ENCODE results near the gene DIP2A. TPM values are rescaled to one million over a fixed set of nuclear protein-coding genes. Genes with fewer than 3 reads are reported as not detected.
"Not testable (repeated sequence)": the region's sequence is repeated elsewhere in the genome, so short reads cannot be mapped to it uniquely, and the experiment has no call there.

The DIP2A gene
- total RNA-seq, 1 experiment from 2014 or later = 14.6 TPM

GRCh38 chr21:46438241-46438640 is 20.4 kb upstream of the DIP2A start:
- in situ Hi-C loops (cut with HindIII; ENCODE audit: low pct_unique_long_range_greater_than_20kb, low sequenced_read_pairs) = no loop called here
- DNase-seq (ENCODE audit: low read depth) = no peak

GRCh38 chr21:46439906-46440305 is 18.8 kb upstream of the DIP2A start:
- in situ Hi-C loops (cut with HindIII; ENCODE audit: low pct_unique_long_range_greater_than_20kb, low sequenced_read_pairs) = no loop called here
- no peak for DNase-seq (ENCODE audit: low read depth)

DNA sequence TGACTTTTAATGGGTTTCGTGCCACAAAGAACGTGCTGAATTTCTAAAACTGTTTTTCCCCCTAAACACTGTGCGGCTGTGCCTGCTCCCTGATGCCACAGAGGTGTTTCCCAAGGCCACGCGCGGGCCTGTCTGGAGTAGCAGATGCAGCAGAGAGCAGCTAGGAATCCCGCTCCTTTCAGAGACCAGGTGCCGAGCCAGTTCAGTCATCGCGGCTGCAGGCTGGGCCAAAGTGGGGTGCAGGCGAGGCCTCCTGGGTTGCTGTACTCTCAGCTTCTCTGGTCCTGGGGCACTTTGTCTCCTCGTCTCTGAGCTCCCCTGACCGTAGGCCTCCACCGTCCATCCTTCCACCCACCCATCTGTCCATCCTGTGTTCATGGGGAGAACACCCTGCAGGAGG is 17.4 kb upstream of the DIP2A start:
- DNase-seq (ENCODE audit: low read depth) = no peak
- in situ Hi-C loops (cut with HindIII; ENCODE audit: low pct_unique_long_range_greater_than_20kb, low sequenced_read_pairs) = no loop called here

DNA sequence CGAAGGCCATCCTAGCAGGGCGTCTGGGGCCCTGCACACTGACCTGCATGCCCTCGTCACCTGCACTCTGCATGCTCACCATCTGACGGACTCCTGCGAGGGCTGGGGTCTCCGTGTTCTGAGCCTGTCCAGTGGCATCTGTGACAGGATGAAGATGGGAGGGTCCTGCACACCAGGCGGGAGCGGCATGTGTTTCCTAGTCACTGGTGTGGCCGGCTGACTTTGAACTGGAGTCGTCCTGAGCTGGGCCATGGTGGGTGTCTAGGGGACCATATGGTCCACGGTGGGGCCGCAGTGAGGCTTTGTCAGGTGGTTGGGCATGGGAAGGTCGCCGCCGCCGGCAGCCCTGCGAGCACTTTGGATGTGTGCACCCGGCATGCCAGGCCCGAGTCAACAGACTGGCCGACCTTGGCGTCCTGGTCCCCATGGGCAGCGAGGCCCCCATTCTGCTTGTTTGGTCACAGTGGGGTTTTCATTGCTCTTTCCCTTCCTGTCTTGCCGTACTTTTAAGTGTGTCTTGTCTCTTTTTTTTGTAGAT is 16.7 kb upstream of the DIP2A start:
- no peak for DNase-seq (ENCODE audit: low read depth)
- in situ Hi-C loops (cut with HindIII; ENCODE audit: low pct_unique_long_range_greater_than_20kb, low sequenced_read_pairs) = no loop called here

GRCh38 chr21:46442938-46443337 is 15.8 kb upstream of the DIP2A start:
- DNase-seq (ENCODE audit: low read depth) = no peak
- in situ Hi-C loops (cut with HindIII; ENCODE audit: low pct_unique_long_range_greater_than_20kb, low sequenced_read_pairs) = no loop called here

DNA sequence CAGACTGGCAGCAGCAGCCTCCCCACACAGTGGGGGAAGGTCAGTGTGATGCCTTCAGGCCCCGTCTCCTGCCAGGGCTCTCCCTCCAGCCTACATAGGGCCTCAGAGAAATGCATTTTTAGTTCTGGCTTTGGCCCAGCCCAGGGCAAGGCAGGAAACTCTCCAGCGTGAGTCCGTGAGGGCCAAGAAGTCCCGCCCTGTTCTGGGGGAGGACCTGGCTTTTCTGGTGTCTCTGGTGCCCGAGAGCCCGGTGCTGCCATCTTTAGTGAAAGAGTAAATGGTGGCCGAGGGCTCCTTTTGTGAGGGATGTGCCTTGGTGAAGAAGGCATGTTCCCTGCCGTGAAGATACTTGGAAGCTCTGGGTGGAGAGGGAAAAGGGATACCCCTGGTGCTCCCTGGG is 14.8 kb upstream of the DIP2A start:
- DNase-seq (ENCODE audit: low read depth) = no peak
- in situ Hi-C loops (cut with HindIII; ENCODE audit: low pct_unique_long_range_greater_than_20kb, low sequenced_read_pairs) = no loop called here

DNA sequence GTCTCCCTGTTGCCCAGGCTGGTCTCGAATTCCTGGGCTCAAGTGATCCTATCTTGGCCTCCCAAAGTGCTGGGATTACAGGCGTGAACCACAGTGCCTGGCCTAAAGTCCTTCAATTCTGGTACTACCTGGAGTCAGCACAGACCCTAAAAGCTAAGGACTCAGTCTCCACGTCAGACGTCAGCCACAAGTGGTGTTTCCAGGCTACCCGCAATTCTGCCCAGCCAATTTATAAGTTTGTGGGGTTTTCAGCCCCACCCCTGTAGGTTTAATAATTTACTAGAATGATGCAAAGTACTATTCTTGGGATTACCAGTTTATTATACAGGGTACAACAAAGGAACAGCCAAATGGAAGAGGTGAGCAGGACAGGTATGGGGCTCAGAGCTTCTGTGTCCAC is 10.6 kb upstream of the DIP2A start:
- in situ Hi-C loops (cut with HindIII; ENCODE audit: low pct_unique_long_range_greater_than_20kb, low sequenced_read_pairs) = no loop called here
- no peak for DNase-seq (ENCODE audit: low read depth)

DNA sequence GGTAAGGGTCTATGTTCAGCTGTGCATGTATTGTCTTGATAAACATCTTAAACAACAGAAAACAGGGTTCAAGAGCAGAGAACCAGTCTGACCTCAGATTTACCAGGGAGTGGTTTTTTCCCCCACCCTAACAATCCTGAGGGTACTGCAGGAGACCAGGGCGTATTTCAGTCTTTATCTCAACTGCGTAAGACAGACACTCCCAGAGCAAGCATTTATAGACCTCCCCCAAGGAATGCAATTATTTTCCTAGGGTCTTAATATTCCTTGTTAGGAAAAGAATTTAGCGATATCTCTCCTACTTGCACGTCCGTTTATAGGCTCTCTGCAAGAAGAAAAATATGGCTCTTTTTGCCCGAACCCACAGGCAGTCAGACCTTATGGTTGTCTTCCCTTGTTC is 9.8 kb upstream of the DIP2A start:
- in situ Hi-C loops (cut with HindIII; ENCODE audit: low pct_unique_long_range_greater_than_20kb, low sequenced_read_pairs) = not testable (repeated sequence)
- peak; percentile 23 for DNase-seq (ENCODE audit: low read depth)

DNA sequence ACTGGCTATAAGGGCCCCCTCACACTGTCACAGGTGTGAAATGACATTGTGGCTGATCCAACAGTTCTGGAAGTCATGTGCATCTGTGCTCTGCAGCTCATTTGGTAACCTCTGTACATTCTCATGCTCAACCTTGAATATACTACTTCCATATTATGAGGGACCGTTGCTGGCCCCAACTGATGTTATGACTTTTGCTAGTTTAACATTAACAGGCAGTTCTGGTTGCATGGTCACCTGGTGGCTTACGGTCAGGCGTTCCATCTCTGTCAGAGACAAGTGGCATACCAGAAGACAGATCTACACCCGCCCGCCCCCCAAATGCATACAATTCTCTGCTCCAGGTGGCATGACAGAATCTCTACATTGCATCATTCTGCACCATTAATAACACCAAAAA is 6.0 kb upstream of the DIP2A start:
- DNase-seq (ENCODE audit: low read depth) = peak; percentile 26

GRCh38 chr21:46454142-46454541 is 4.5 kb upstream of the DIP2A start:
- no peak for DNase-seq (ENCODE audit: low read depth)
- in situ Hi-C loops (cut with HindIII; ENCODE audit: low pct_unique_long_range_greater_than_20kb, low sequenced_read_pairs) = no loop called here

More for the DNA sequence above, 6.0 kb upstream of the DIP2A start:
- in situ Hi-C loops (cut with HindIII; ENCODE audit: low pct_unique_long_range_greater_than_20kb, low sequenced_read_pairs) = no loop called here

DNA sequence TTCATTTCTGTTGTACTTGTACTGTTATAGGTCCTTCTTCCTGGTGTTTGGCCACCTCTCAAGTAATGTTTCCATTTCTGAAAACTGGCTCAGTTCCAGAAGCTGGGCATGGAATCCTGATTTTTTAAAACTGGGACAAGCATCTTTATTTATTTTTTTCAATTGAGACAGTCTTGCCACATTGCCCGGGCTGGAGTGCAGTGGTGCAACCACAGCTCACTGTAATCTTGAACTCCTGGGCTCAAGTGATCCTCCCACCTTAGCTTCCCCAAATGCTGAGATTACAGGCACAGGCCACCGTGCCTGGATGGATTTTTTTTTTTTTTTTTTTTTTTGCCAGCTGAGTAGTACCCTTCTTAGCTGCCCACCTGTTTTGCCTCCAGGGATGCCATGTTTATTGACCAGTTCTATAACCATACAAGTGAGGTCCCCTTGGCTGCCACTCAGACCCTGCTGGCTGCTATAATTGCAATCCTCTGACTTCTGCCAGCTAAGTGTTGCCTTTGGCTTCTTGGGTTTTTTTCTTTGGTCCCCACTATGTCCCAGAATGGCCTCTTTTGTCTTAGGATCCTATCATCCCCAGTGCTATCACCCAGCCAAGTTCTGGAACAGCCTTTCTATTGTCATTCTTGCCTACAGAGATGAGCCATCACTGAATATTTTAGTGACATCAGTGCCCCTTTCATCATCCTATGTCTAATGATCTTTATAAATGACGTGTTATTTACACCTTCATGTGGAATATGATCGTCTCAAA is 3.9 kb upstream of the DIP2A start:
- in situ Hi-C loops (cut with HindIII; ENCODE audit: low pct_unique_long_range_greater_than_20kb, low sequenced_read_pairs) = no loop called here
- no peak for DNase-seq (ENCODE audit: low read depth)

- in situ Hi-C loops (cut with HindIII; ENCODE audit: low pct_unique_long_range_greater_than_20kb, low sequenced_read_pairs) = no loop called here
Observed at GRCh38 chr21:46455575-46456385, 2.9 kb upstream of the DIP2A start.

GRCh38 chr21:46456750-46457149 is 1.9 kb upstream of the DIP2A start:
- DNase-seq (ENCODE audit: low read depth) = no peak
- in situ Hi-C loops (cut with HindIII; ENCODE audit: low pct_unique_long_range_greater_than_20kb, low sequenced_read_pairs) = no loop called here

More at GRCh38 chr21:46455575-46456385, 2.9 kb upstream of the DIP2A start:
- DNase-seq (ENCODE audit: low read depth) = no peak

GRCh38 chr21:46457801-46458314 is 833 bp upstream of the DIP2A start:
- peak; percentile 6 for DNase-seq (ENCODE audit: low read depth)
- in situ Hi-C loops (cut with HindIII; ENCODE audit: low pct_unique_long_range_greater_than_20kb, low sequenced_read_pairs) = no loop called here

GRCh38 chr21:46459024-46459355 is 299 bp downstream of the DIP2A start:
- DNase-seq (ENCODE audit: low read depth) = no peak
- in situ Hi-C loops (cut with HindIII; ENCODE audit: low pct_unique_long_range_greater_than_20kb, low sequenced_read_pairs) = no loop called here

- in situ Hi-C loops (cut with HindIII; ENCODE audit: low pct_unique_long_range_greater_than_20kb, low sequenced_read_pairs) = no loop called here
- no peak for DNase-seq (ENCODE audit: low read depth)
Observed at GRCh38 chr21:46459356-46460112, 843 bp downstream of the DIP2A start.

GRCh38 chr21:46461909-46462308 is 3.2 kb downstream of the DIP2A start:
- no peak for DNase-seq (ENCODE audit: low read depth)
- in situ Hi-C loops (cut with HindIII; ENCODE audit: low pct_unique_long_range_greater_than_20kb, low sequenced_read_pairs) = no loop called here

GRCh38 chr21:46465153-46465552 is 6.5 kb downstream of the DIP2A start:
- DNase-seq (ENCODE audit: low read depth); in situ Hi-C loops (cut with HindIII; ENCODE audit: low pct_unique_long_range_greater_than_20kb, low sequenced_read_pairs): not testable (repeated sequence)

DNA sequence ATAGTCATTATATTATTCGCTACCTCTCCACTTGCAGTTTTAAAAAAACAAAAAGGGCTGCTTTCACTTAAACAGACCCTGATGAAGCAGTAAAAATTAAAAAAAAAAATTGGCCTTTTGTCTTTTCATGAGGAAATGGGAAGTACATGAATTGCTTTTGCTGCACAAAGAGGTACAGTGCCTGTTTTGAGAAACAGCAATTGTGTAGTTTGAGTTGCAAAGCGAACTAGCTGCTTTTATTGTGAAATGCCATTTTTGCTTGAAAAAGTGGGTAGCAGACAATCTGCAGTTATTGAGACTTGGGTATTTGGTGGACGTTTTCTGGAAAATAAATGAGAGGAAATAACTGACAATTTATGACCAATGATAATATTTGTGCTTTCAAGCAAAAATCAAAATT is 7.0 kb downstream of the DIP2A start:
- in situ Hi-C loops (cut with HindIII; ENCODE audit: low pct_unique_long_range_greater_than_20kb, low sequenced_read_pairs) = no loop called here
- no peak for DNase-seq (ENCODE audit: low read depth)
